Tibial artery (tissue), 4 donors: Measurements from ENCODE around the gene PAPSS2.

Experiments
- DNase-seq, 2 donors: peaks; one replicate each; pipeline ENCODE4 v3.0.0-alpha.2; 2019
- H3K27ac ChIP-seq, 2 donors: fragments of 200-600 bp; sonication (generic) in 1 of 2; 1 replicate in 1 of 2; 2 replicates in 1 of 2; pipeline ENCODE4 v1.5.1; 2018 to 2019; ENCODE audit warnings: mild to moderate bottlenecking in 1 of 2
- H3K27me3 ChIP-seq, 2 donors: fragments of 200-600 bp; sonication (generic) in 1 of 2; one replicate each; pipeline versions ENCODE4 v1.5.1 to v1.6.0; 2016 to 2019
- H3K36me3 ChIP-seq, 3 donors: fragments of 200-600 bp; sonication (generic) in 2 of 3; one replicate each; pipeline ENCODE4 v1.5.1; 2016 to 2019; ENCODE audit warnings: mild to moderate bottlenecking in 2 of 3
- H3K4me1 ChIP-seq, 4 donors: fragments of 200-600 bp; sonication (generic) in 2 of 4; 1 replicate in 3 of 4; 2 replicates in 1 of 4; pipeline ENCODE4 v1.5.1; 2016 to 2019
- H3K4me3 ChIP-seq, 2 donors: fragments of 200-600 bp; sonication (generic) in 1 of 2; 1 replicate in 1 of 2; 2 replicates in 1 of 2; pipeline ENCODE4 v1.5.1; 2018 to 2019; ENCODE audit warnings: mild to moderate bottlenecking in 2 of 2
- H3K9me3 ChIP-seq, 3 donors: fragments of 200-600 bp; sonication (generic) in 1 of 3; one replicate each; pipeline ENCODE4 v1.5.1; 2016 to 2019
- CTCF ChIP-seq, 2 experiments: fragments of 200-600 bp in 1 of 2; fragments of 450-650 bp in 1 of 2; IDR thresholded peaks; one replicate each; pipeline ENCODE4 v1.5.1; 2017 to 2019; ENCODE audit warnings: antibody characterized with exemption in 2 of 2, mild to moderate bottlenecking in 1 of 2, moderate library complexity in 1 of 2
- intact Hi-C: fragments of 100-400 bp; cut with DNase I; formaldehyde crosslinking; loops from one replicate; pipeline ENCODE4 v1.15.0; 2023; ENCODE audit warnings: low total_unique reads

PAPSS2 gene

GRCh38 chr10:87674943-87675342 lies 15.3 kb downstream of the PAPSS2 start:
- Histone ChIP-seq H3K4me1 (peaks cover 0 to 7% (median 0%) of the 10 kb centered on the region in 4 donors), H3K4me3 (no peak overlapping the region), H3K27ac (no peak overlapping the region), H3K36me3 (no peaks in the 10 kb centered on the region), H3K27me3 (no peaks in the 10 kb centered on the region), H3K9me3 (no peaks in the 10 kb centered on the region)
- TF ChIP-seq CTCF (IDR thresholded peaks at IDR 0.05), result no peak
- intact Hi-C loops, result no loop called here
- DNase-seq, result no peak

- H3K27ac ChIP-seq, result no peak overlapping the region
- no peak overlapping the region for H3K4me3 ChIP-seq
- intact Hi-C loops, result no loop called here
- DNase-seq, result no peak
- H3K9me3 ChIP-seq, result no peaks in the 10 kb centered on the region
- H3K4me1 ChIP-seq, result peaks cover 0 to 7% (median 0%) of the 10 kb centered on the region in 4 donors
- no peak for TF ChIP-seq CTCF (IDR thresholded peaks at IDR 0.05)
- no peaks in the 10 kb centered on the region for H3K36me3 ChIP-seq
- H3K27me3 ChIP-seq, result no peaks in the 10 kb centered on the region
These were observed 16.0 kb downstream of the PAPSS2 start for GRCh38 chr10:87675396-87676376.

- intact Hi-C loops, result no loop called here
- Histone ChIP-seq H3K27me3 (no peaks in the 10 kb centered on the region), H3K9me3 (no peaks in the 10 kb centered on the region), H3K36me3 (no peaks in the 10 kb centered on the region), H3K4me3 (no peak overlapping the region), H3K4me1 (peaks cover 0 to 7% (median 0%) of the 10 kb centered on the region in 4 donors), H3K27ac (no peak overlapping the region)
- no peak for DNase-seq
- TF ChIP-seq CTCF (IDR thresholded peaks at IDR 0.05), result no peak
These were observed 17.9 kb downstream of the PAPSS2 start for GRCh38 chr10:87677595-87677994.

- TF ChIP-seq CTCF (IDR thresholded peaks at IDR 0.05), result no peak
- intact Hi-C loops, result no loop called here
- Histone ChIP-seq H3K36me3 (no peaks in the 10 kb centered on the region), H3K27ac (no peak overlapping the region), H3K27me3 (no peaks in the 10 kb centered on the region), H3K9me3 (no peaks in the 10 kb centered on the region), H3K4me1 (peaks cover 0 to 7% (median 0%) of the 10 kb centered on the region in 4 donors), H3K4me3 (no peak overlapping the region)
- DNase-seq, result no peak
These were observed 18.6 kb downstream of the PAPSS2 start for GRCh38 chr10:87678302-87678701.

GRCh38 chr10:87683356-87683755 lies 23.7 kb downstream of the PAPSS2 start:
- Histone ChIP-seq H3K4me1 (peaks cover 0 to 17% (median 3%) of the 10 kb centered on the region in 4 donors), H3K36me3 (no peaks in the 10 kb centered on the region), H3K9me3 (no peaks in the 10 kb centered on the region), H3K27ac (no peak overlapping the region), H3K4me3 (no peak overlapping the region), H3K27me3 (no peaks in the 10 kb centered on the region)
- no peak for DNase-seq
- intact Hi-C loops, result no loop called here
- no peak for TF ChIP-seq CTCF (IDR thresholded peaks at IDR 0.05)
